ENCODE data around the gene DTYMK. TPM values are rescaled to one million over a fixed set of nuclear protein-coding genes. Genes with fewer than 3 reads are reported as not detected.

The DTYMK gene, protein sequence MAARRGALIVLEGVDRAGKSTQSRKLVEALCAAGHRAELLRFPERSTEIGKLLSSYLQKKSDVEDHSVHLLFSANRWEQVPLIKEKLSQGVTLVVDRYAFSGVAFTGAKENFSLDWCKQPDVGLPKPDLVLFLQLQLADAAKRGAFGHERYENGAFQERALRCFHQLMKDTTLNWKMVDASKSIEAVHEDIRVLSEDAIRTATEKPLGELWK
- total RNA-seq: 10 to 100 TPM; 15.4 to 17.5 (median 15.6) TPM
- 15.1 TPM for total RNA-seq (2013)

- Histone ChIP-seq H3K4me1 (ENCODE audit: control insufficient read depth, insufficient read depth, low read length) (peaks cover 18% of the 10 kb centered on the region), H3K9me3 (ENCODE audit: control insufficient read depth, insufficient read depth, low read length) (no peaks in the 10 kb centered on the region), H3K27me3 (ENCODE audit: control insufficient read depth, insufficient read depth, low read length) (no peaks in the 10 kb centered on the region), H3K36me3 (ENCODE audit: control insufficient read depth, insufficient read depth, low read length) (peaks cover 10% of the 10 kb centered on the region), H3K27ac (ENCODE audit: low read length) (peak within 1 kb of the TSS; percentile 55), H3K4me3 (ENCODE audit: low read length) (peak within 1 kb of the TSS; percentile 84)
- intact Hi-C loops (cut with micrococcal nuclease): loop anchor here (1.0 to 10.0 kb wide), 4 partner anchors 15 to 372 kb away; partner anchors contain the start of genes HDLBP, ING5 and SEPTIN2
- Mint-ChIP-seq H3K36me3 (no peaks in the 10 kb centered on the region), H3K4me3 (peak within 1 kb of the TSS; percentile 94), H3K4me1 (peaks cover 26 to 28% of the 10 kb centered on the region in 2 donors), H3K27ac (peak within 1 kb of the TSS; percentile 87 to 88), H3K27me3 (ENCODE audit: low read depth in 2 of 2) (no peaks in the 10 kb centered on the region), H3K9me3 (no peaks in the 10 kb centered on the region)
- DNase-seq: peak; percentile 96 to 97
- under 1% methylated on average over 102 of the region's 102 CpGs for WGBS (ENCODE audit: insufficient coverage)
- ATAC-seq: peak; percentile 93 to 98 (median 93)
- no peak for TF ChIP-seq CTCF (IDR thresholded peaks at IDR 0.05)
These were observed at the start of gene DTYMK for GRCh38 chr2:241686650-241687425. Gene DTYMK (minus strand): TSS chr2:241686815. CDS start chr2:241686783, 32 bp downstream.

DNA sequence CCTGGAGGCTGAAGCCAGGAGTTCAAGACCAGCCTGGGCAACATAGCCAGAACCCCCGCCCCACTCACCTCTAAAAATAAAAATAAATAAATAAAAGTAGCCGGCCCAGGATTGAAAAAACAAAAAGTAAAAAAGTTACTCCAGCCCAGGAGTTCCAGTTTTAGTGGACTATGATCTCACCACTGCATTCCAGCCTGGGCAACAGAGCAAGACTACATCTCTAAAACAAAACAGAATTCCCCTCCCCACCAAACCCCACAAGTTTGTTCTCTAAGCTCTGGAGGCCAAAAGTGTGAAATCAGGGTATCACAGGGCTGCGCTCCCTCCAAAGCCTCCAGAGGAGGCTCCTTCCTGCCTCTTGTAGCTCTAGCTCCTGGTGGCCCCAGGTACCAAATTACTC lies 49.5 kb upstream of the DTYMK start:
- H3K27me3 ChIP-seq (ENCODE audit: control insufficient read depth, insufficient read depth, low read length): no peaks in the 10 kb centered on the region
- ATAC-seq (no peak), DNase-seq (no peak)
- 100% methylated on average over 2 of the region's 3 CpGs for WGBS (ENCODE audit: insufficient coverage)
- Mint-ChIP-seq H3K9me3 (no peaks in the 10 kb centered on the region), H3K36me3 (no peaks in the 10 kb centered on the region), H3K27ac (no peak overlapping the region), H3K4me3 (peak overlapping the region; percentile 68), H3K27me3 (ENCODE audit: low read depth in 2 of 2) (no peaks in the 10 kb centered on the region), H3K4me1 (peaks cover 23 to 37% of the 10 kb centered on the region in 2 donors)
- no peak overlapping the region for H3K4me3 ChIP-seq (ENCODE audit: low read length)
- H3K27ac ChIP-seq (ENCODE audit: low read length): no peak overlapping the region
- TF ChIP-seq CTCF (IDR thresholded peaks at IDR 0.05): no peak
- H3K9me3 ChIP-seq (ENCODE audit: control insufficient read depth, insufficient read depth, low read length): no peaks in the 10 kb centered on the region
- no peaks in the 10 kb centered on the region for H3K36me3 ChIP-seq (ENCODE audit: control insufficient read depth, insufficient read depth, low read length)
- intact Hi-C loops (cut with micrococcal nuclease): no loop called here
- H3K4me1 ChIP-seq (ENCODE audit: control insufficient read depth, insufficient read depth, low read length): peaks cover 49% of the 10 kb centered on the region

- peaks cover 34% of the 10 kb centered on the region for H3K4me1 ChIP-seq (ENCODE audit: control insufficient read depth, insufficient read depth, low read length)
- TF ChIP-seq CTCF (IDR thresholded peaks at IDR 0.05): no peak
- intact Hi-C loops (cut with micrococcal nuclease): loop anchor here (1.0 kb wide), 1 partner anchor 32 kb away; the partner anchor contains the start of gene ING5
- no peaks in the 10 kb centered on the region for H3K36me3 ChIP-seq (ENCODE audit: control insufficient read depth, insufficient read depth, low read length)
- H3K27me3 Mint-ChIP-seq (ENCODE audit: low read depth in 2 of 2): no peaks in the 10 kb centered on the region
- H3K4me3 Mint-ChIP-seq: peak within 1 kb of the TSS; percentile 80
- H3K4me3 ChIP-seq (ENCODE audit: low read length): peak within 1 kb of the TSS; percentile 80
- H3K9me3 ChIP-seq (ENCODE audit: control insufficient read depth, insufficient read depth, low read length): no peaks in the 10 kb centered on the region
- under 1% methylated on average over 98 of the region's 98 CpGs for WGBS (ENCODE audit: insufficient coverage)
- peak; percentile 94 for DNase-seq
- H3K27ac Mint-ChIP-seq: peak within 1 kb of the TSS; percentile 31 to 65
- peak; percentile 93 to 98 (median 95) for ATAC-seq
- peak within 1 kb of the TSS; percentile 73 for H3K27ac ChIP-seq (ENCODE audit: low read length)
- peaks cover 20 to 30% of the 10 kb centered on the region in 2 donors for H3K4me1 Mint-ChIP-seq
- H3K9me3 Mint-ChIP-seq: no peaks in the 10 kb centered on the region
- no peaks in the 10 kb centered on the region for H3K27me3 ChIP-seq (ENCODE audit: control insufficient read depth, insufficient read depth, low read length)
- no peaks in the 10 kb centered on the region for H3K36me3 Mint-ChIP-seq
These were observed 48.0 kb upstream of the DTYMK start, which contains the start of gene D2HGDH for GRCh38 chr2:241734467-241735208. Gene D2HGDH (plus strand): TSS chr2:241734630. CDS start chr2:241735225, 595 bp downstream.

All from natural killer cell (primary cell).